SK-MEL-5 (cell line): ENCODE results near the gene ZNFX1. TPM values are rescaled to one million over a fixed set of nuclear protein-coding genes. Genes with fewer than 3 reads are reported as not detected.
"Not testable (repeated sequence)": the region's sequence is repeated elsewhere in the genome, so short reads cannot be mapped to it uniquely, and the experiment has no call there.

Source experiments
- DNase-seq: peaks from one replicate; pipeline ENCODE4 v3.0.0-alpha.2; 2016; ENCODE audit warnings: low read depth, low spot score
- in situ Hi-C: cut with HindIII; loops from 2 replicates; pipeline ENCODE4 v1.10.0; 2016; ENCODE audit warnings: low sequenced_read_pairs, high pct_unique_total_duplicates, low pct_unique_long_range_greater_than_20kb
- small RNA-seq, 2 experiments: library from RNA; depleted of rRNA; stranded (forward); fragments of <200 nt; gene quantifications; one replicate each; pipeline ENCODE3, GENCODE V24; 2014
- total RNA-seq: library from RNA; depleted of rRNA; stranded (reverse); fragments of >200 nt; shearing (Covaris generic); gene quantifications from 2 replicates; pipeline ENCODE4 v1.2.3, GENCODE V29; 2014; rRNA removed

The ZNFX1 gene
- total RNA-seq, 1 experiment from 2014 or later: 20.3 TPM

DNA sequence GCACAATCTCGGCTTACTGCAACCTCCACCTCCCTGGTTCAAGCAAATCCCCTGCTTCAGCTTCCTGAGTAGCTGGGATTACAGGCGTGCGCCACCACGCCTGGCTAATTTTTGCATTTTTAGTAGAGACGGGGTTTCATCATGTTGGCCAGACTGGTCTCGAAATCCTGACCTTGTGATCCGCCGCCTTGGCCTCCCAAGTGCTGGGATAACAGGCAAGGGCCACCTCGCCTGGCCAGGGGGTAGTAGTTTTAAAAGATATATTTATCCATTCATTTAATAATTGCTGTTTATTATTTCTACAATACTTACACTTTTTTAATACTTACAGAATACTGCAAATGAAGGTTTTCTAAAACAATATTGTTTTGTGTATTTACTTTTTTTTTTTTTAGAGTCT, 74.1 kb downstream of the ZNFX1 start:
- in situ Hi-C loops: no loop called here
- DNase-seq: no peak

DNA sequence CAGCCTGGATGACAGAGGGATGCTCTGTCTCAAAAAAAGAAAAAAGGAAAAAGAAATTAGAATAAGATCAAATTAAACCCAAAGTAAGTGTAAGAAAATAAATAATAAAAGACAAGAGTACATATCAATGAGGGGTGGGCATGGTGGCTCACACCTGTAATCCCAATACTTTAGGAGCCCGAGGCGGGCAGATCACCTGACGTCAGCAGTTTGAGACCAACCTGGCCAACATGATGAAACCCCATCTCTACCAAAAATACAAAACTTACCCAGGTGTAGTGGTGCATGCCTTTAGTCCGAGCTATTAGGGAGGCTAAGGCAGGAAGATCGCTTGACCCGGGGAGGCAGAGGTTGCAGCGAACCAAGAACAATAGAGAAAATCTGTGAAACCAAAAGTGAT, 74.8 kb downstream of the ZNFX1 start:
- in situ Hi-C loops: no loop called here
- no peak for DNase-seq

DNA sequence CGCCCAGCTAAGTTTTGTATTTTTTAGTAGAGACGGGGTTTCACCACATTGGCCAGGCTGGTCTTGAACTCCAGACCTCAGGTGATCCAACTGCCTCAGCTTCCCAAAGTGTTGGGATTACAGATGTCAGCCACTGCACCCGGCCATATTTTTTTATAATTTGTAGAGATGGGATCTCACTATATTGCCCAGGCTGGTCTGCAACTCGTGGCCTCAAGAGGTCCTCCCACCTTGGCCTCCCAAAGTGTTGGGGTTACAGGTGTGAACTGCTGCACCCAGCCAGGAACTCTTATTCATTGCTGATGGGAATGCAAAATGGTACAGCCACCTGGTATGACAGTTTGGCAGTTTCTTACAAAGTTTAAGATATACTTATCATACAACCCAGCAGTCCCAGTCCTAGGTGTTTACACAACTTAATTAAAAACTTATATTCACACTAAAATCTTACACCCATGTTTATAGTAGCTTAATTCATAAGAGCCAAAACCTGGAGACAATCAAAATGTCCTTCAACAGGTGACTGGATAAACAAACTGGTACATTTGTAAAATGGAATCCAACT, 78.0 kb downstream of the ZNFX1 start:
- in situ Hi-C loops: no loop called here
- no peak for DNase-seq

DNA sequence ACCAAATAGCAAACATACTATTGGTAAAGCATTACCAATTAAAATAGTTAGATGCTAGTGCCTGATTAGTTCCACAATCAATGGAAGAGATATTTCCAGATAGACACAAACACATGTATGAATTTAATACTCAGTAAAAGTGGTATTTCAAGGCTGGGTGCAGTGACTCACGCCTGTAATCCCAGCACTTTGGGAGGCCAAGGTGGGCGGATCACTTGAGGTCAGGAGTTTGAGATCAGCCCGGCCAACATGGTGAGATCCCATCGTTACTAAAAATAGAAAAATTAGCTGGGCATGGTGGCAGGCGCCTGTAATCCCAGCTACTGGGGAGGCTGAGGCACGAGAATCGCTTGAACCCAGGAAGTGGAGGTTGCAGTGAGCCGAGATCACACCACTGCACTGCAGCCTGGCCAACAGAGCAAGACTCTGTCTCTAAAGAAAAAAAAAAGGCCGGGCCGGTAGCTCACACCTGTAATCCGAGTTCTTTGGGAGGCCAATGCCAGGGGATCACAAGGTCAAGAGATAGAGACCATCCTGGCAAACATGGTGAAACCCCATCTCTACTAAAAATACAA, 84.8 kb downstream of the ZNFX1 start:
- DNase-seq, in situ Hi-C loops: not testable (repeated sequence)

Small RNA genes lying within 50 kb of the gene (small RNA-seq; reads per million reads assigned to genes)
- gene SNORD12B (720 to 22,874 reads per million in 2 experiments), gene SNORD12C (315 to 9,345 reads per million in 2 experiments)

Other genes starting within 250 kb of the ZNFX1 start
- 180 and 193 TPM in 2 replicates for gene CSE1L, start 231.7 kb downstream of the ZNFX1 start, total RNA-seq
- 40.5 and 42.4 TPM in 2 replicates for gene STAU1, start 89.7 kb downstream of the ZNFX1 start, total RNA-seq
- 53.7 and 54.8 TPM in 2 replicates for gene DDX27, start 58.6 kb downstream of the ZNFX1 start, total RNA-seq
- 0.05 TPM in 1 of 2 replicates, not detected in the other for gene KCNB1, start 204.6 kb upstream of the ZNFX1 start, total RNA-seq